ENCODE results near the gene SEC61B. TPM values are rescaled to one million over a fixed set of nuclear protein-coding genes. Genes with fewer than 3 reads are reported as not detected.

SEC61B gene
- total and polyA plus RNA-seq, 10 of the 15 experiments (the other 5 are each of a cell fraction or from before 2014, with no cell fraction given): 108 to 747 (median 301) TPM

DNA sequence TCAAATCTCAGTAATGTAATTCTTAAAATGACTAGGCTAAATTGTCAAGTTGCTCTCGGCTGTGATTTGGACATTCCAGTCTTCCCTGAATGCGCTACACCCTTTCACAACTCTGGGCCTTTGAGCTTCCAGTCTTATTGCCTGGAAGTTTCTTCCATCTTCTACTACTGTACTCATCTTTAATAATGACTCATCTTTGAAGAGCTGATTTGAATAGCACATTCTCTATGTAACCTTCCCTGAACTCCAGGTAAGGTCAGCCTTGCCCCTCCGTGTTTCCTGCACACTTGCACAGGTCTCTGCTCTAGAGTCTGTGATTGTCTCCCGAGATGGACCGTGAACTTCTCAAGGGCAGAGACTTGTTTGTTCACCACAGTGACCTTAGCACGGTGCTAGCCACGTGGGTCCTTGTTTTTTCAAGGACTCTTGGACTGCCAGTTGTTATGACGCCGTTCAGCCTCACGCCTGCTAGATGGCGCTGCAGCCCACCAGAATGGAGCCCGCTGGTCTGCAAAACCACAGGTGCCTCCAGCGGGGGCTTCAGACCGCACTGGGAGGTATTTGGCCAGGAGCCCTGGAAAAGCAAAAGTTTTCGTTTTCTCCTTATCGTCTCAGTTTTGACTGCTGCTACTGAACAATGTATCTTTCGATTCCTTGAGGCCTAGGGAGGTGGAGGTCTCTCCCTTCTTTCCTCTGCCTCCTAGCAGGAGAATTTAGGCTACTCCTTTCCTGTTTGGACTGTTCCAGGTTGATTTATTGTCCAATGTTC, 44.4 kb downstream of the SEC61B start (continued):
- TF ChIP-seq IRF3 (IDR thresholded peaks at IDR 0.05) (no peak), SRF (IDR thresholded peaks at IDR 0.05; ENCODE audit: low read depth in 2 of 2, low read length in 2 of 2) (no peak), BRCA1 (IDR thresholded peaks at IDR 0.05; ENCODE audit: low read depth, low read length) (no peak), GABPA (IDR thresholded peaks at IDR 0.05; ENCODE audit: low read depth) (no peak), HDAC6 (IDR thresholded peaks at IDR 0.05; ENCODE audit: unreplicated experiment) (no peak), ZNF622 (IDR thresholded peaks at IDR 0.05) (no peak), MXI1 (IDR thresholded peaks at IDR 0.05; ENCODE audit: low read depth, low read length) (no peak), E2F8 (IDR thresholded peaks at IDR 0.05; ENCODE audit: low read depth, partially characterized antibody) (no peak), BCL3 (IDR thresholded peaks at IDR 0.05; ENCODE audit: borderline replicate concordance, insufficient read depth, low read depth, low read length, poor library complexity, severe bottlenecking) (no peak), CHD4 (IDR thresholded peaks at IDR 0.05) (no peak), POLR2AphosphoS2 (IDR thresholded peaks at IDR 0.05; ENCODE audit: low read depth, low read length) (no peak), NRF1 (conservative IDR thresholded peaks at IDR 0.05; ENCODE audit: low read depth, low read length) (no peak), CHD2 (IDR thresholded peaks at IDR 0.05; ENCODE audit: borderline replicate concordance, low read depth, low read length) (no peak)
- TF ChIP-seq, protein P1, sequence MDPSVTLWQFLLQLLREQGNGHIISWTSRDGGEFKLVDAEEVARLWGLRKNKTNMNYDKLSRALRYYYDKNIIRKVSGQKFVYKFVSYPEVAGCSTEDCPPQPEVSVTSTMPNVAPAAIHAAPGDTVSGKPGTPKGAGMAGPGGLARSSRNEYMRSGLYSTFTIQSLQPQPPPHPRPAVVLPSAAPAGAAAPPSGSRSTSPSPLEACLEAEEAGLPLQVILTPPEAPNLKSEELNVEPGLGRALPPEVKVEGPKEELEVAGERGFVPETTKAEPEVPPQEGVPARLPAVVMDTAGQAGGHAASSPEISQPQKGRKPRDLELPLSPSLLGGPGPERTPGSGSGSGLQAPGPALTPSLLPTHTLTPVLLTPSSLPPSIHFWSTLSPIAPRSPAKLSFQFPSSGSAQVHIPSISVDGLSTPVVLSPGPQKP (IDR thresholded peaks at IDR 0.05; ENCODE audit: low read depth, low read length): no peak
- TF ChIP-seq, protein P2, sequence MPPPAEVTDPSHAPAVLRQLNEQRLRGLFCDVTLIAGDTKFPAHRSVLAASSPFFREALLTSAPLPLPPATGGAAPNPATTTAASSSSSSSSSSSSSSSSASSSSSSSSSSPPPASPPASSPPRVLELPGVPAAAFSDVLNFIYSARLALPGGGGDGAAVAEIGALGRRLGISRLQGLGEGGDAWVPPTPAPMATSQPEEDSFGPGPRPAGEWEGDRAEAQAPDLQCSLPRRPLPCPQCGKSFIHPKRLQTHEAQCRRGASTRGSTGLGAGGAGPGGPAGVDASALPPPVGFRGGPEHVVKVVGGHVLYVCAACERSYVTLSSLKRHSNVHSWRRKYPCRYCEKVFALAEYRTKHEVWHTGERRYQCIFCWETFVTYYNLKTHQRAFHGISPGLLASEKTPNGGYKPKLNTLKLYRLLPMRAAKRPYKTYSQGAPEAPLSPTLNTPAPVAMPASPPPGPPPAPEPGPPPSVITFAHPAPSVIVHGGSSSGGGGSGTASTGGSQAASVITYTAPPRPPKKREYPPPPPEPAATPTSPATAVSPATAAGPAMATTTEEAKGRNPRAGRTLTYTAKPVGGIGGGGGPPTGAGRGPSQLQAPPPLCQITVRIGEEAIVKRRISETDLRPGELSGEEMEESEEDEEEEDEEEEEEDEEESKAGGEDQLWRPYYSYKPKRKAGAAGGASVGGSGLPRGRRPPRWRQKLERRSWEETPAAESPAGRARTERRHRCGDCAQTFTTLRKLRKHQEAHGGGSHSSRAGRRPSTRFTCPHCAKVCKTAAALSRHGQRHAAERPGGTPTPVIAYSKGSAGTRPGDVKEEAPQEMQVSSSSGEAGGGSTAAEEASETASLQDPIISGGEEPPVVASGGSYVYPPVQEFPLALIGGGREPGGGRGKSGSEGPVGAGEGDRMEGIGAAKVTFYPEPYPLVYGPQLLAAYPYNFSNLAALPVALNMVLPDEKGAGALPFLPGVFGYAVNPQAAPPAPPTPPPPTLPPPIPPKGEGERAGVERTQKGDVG (CRISPR knock-in tag; IDR thresholded peaks at IDR 0.05): no peak
- TF ChIP-seq, protein P3, sequence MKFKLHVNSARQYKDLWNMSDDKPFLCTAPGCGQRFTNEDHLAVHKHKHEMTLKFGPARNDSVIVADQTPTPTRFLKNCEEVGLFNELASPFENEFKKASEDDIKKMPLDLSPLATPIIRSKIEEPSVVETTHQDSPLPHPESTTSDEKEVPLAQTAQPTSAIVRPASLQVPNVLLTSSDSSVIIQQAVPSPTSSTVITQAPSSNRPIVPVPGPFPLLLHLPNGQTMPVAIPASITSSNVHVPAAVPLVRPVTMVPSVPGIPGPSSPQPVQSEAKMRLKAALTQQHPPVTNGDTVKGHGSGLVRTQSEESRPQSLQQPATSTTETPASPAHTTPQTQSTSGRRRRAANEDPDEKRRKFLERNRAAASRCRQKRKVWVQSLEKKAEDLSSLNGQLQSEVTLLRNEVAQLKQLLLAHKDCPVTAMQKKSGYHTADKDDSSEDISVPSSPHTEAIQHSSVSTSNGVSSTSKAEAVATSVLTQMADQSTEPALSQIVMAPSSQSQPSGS (IDR thresholded peaks at IDR 0.05; ENCODE audit: low read length): no peak

Measured in GM12878 (cell line).